ENCODE results near the gene CDC45. TPM values are rescaled to one million over a fixed set of nuclear protein-coding genes. Genes with fewer than 3 reads are reported as not detected.
"Not testable (repeated sequence)": the region's sequence is repeated elsewhere in the genome, so short reads cannot be mapped to it uniquely, and the experiment has no call there.

The CDC45 gene
- total RNA-seq, 1 donor = 0.72 TPM

GRCh38 chr22:19527861-19528417 is 48.2 kb downstream of the CDC45 start:
- H4K20me1 ChIP-seq (ENCODE audit: insufficient read depth, low read length) = no peaks in the 10 kb centered on the region
- no peaks in the 10 kb centered on the region for H3K9me3 ChIP-seq (ENCODE audit: low read depth, low read length)
- H3K79me2 ChIP-seq (ENCODE audit: insufficient read depth, low read length) = no peaks in the 10 kb centered on the region
- no peaks in the 10 kb centered on the region for H3K36me3 ChIP-seq (ENCODE audit: insufficient read depth, low read length)
- H3K27ac ChIP-seq (ENCODE audit: low read depth, low read length) = no peak overlapping the region
- no peak overlapping the region for H3K4me2 ChIP-seq (ENCODE audit: insufficient read depth, low read length)
- DNase-seq (ENCODE audit: insufficient read length, low spot score, missing footprints) = peak; percentile 97
- no peak overlapping the region for H3K4me3 ChIP-seq (ENCODE audit: insufficient read depth, low read length)
- H3K4me1 ChIP-seq (ENCODE audit: insufficient read depth, low read length) = peaks cover 5% of the 10 kb centered on the region
- peaks cover 20% of the 10 kb centered on the region for H3K27me3 ChIP-seq (ENCODE audit: insufficient read depth, low read length)
- peak overlapping the region; percentile 71 for H2AFZ ChIP-seq (ENCODE audit: low read length)
- no peak for TF ChIP-seq CTCF (IDR thresholded peaks at IDR 0.05; ENCODE audit: extremely low read depth, low read depth, low read length)

GRCh38 chr22:19529811-19530210 is 50.1 kb downstream of the CDC45 start:
- Histone ChIP-seq H3K4me1 (ENCODE audit: insufficient read depth, low read length) (peaks cover 5% of the 10 kb centered on the region), H3K4me2 (ENCODE audit: insufficient read depth, low read length) (no peak overlapping the region), H3K9me3 (ENCODE audit: low read depth, low read length) (no peaks in the 10 kb centered on the region), H3K36me3 (ENCODE audit: insufficient read depth, low read length) (no peaks in the 10 kb centered on the region), H4K20me1 (ENCODE audit: insufficient read depth, low read length) (no peaks in the 10 kb centered on the region), H3K27ac (ENCODE audit: low read depth, low read length) (no peak overlapping the region), H3K79me2 (ENCODE audit: insufficient read depth, low read length) (no peaks in the 10 kb centered on the region), H2AFZ (ENCODE audit: low read length) (no peak overlapping the region), H3K27me3 (ENCODE audit: insufficient read depth, low read length) (peaks cover 8% of the 10 kb centered on the region), H3K4me3 (ENCODE audit: insufficient read depth, low read length) (no peak overlapping the region)
- no peak for DNase-seq (ENCODE audit: insufficient read length, low spot score, missing footprints)
- TF ChIP-seq CTCF (IDR thresholded peaks at IDR 0.05; ENCODE audit: extremely low read depth, low read depth, low read length) = no peak

DNA sequence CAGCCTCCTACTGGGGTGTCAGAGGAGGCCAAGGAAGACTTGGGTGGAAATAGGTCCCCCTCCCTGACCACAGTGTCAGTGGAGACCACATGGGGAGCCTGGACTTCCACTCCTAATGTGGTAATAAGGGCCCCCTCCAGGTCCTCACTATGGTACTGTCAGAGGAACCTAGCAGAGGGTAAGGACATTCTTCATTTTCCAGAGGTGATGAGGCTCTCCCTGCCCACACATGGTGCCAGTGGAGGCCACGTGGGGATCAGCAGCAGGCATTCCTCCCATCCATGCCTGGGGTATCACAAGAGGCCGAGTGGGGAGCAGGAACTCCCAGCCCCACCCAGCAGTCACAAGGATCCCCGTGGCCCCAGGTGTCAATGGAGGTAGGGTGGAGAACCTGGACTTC is 51.0 kb downstream of the CDC45 start:
- no peaks in the 10 kb centered on the region for H3K79me2 ChIP-seq (ENCODE audit: insufficient read depth, low read length)
- DNase-seq (ENCODE audit: insufficient read length, low spot score, missing footprints) = no peak
- no peak for TF ChIP-seq CTCF (IDR thresholded peaks at IDR 0.05; ENCODE audit: extremely low read depth, low read depth, low read length)
- H3K4me1 ChIP-seq (ENCODE audit: insufficient read depth, low read length) = peaks cover 5% of the 10 kb centered on the region
- no peaks in the 10 kb centered on the region for H3K36me3 ChIP-seq (ENCODE audit: insufficient read depth, low read length)
- H3K27ac ChIP-seq (ENCODE audit: low read depth, low read length) = no peak overlapping the region
- no peak overlapping the region for H3K4me3 ChIP-seq (ENCODE audit: insufficient read depth, low read length)
- no peaks in the 10 kb centered on the region for H3K9me3 ChIP-seq (ENCODE audit: low read depth, low read length)
- H3K4me2 ChIP-seq (ENCODE audit: insufficient read depth, low read length) = no peak overlapping the region
- no peaks in the 10 kb centered on the region for H3K27me3 ChIP-seq (ENCODE audit: insufficient read depth, low read length)
- H2AFZ ChIP-seq (ENCODE audit: low read length) = no peak overlapping the region
- H4K20me1 ChIP-seq (ENCODE audit: insufficient read depth, low read length) = no peaks in the 10 kb centered on the region

DNA sequence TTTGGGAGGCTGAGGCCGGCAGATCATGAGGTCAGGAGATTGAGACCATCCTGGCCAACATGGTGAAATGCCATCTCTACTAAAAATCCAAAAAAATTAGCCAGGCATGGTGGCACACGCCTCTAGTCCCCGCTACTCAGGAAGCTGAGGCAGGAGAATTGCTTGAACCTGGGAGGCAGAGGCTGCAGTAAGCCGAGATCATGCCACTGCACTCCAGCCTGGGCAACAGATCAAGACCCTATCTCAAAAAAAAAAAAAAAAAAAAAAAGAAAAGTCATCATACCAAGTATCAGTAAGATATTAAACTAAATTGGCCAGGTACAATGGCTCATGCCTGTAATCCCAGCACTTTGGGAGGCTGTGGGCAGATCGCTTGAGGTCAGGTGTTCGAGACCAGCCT is 51.6 kb downstream of the CDC45 start:
- H3K27me3 ChIP-seq (ENCODE audit: insufficient read depth, low read length); H4K20me1 ChIP-seq (ENCODE audit: insufficient read depth, low read length); H3K4me2 ChIP-seq (ENCODE audit: insufficient read depth, low read length); H3K9me3 ChIP-seq (ENCODE audit: low read depth, low read length); H2AFZ ChIP-seq (ENCODE audit: low read length); H3K36me3 ChIP-seq (ENCODE audit: insufficient read depth, low read length); H3K79me2 ChIP-seq (ENCODE audit: insufficient read depth, low read length); H3K4me3 ChIP-seq (ENCODE audit: insufficient read depth, low read length); H3K4me1 ChIP-seq (ENCODE audit: insufficient read depth, low read length); H3K27ac ChIP-seq (ENCODE audit: low read depth, low read length); DNase-seq (ENCODE audit: insufficient read length, low spot score, missing footprints): not testable (repeated sequence)
